ENCODE results near the gene KIF5C.
"Not testable (repeated sequence)": the region's sequence is repeated elsewhere in the genome, so short reads cannot be mapped to it uniquely, and the experiment has no call there.

The KIF5C gene

DNA sequence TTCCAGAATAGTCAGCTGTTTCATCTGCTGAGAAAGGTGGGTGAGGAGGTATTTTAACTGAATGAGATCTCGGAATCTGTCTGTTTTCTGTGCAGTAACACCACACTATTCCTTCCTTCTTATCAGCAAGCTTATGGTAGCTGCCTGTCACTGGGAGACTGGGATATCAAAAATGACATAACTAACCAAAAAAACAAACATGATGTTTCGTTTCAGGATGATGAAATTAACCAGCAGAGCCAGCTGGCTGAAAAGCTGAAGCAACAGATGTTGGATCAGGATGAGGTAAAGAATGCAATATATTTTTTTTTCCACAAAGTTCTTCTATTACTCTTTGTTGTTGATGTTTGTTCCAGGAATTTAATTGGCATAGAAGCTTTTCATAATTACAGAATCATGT, 103.7 kb downstream of the KIF5C start:
- Histone ChIP-seq H3K36me3 (ENCODE audit: insufficient read depth, low read length) (no peaks in the 10 kb centered on the region), H3K27ac (no peak overlapping the region), H3K4me3 (no peak overlapping the region), H3K9ac (ENCODE audit: insufficient read length) (no peak overlapping the region), H3K9me3 (ENCODE audit: low read depth, low read length) (no peaks in the 10 kb centered on the region)
- DNase-seq (ENCODE audit: low read depth, low spot score) = no peak
- TF ChIP-seq POLR2AphosphoS5 (IDR thresholded peaks at IDR 0.05; ENCODE audit: borderline replicate concordance, low read depth, low read length) = no peak
- TF ChIP-seq FOXP2 (optimal IDR thresholded peaks at IDR 0.05; ENCODE audit: control extremely low read depth, extremely low read length, insufficient read depth) = no peak
- no peak for TF ChIP-seq EZH2 (IDR thresholded peaks at IDR 0.05)

DNA sequence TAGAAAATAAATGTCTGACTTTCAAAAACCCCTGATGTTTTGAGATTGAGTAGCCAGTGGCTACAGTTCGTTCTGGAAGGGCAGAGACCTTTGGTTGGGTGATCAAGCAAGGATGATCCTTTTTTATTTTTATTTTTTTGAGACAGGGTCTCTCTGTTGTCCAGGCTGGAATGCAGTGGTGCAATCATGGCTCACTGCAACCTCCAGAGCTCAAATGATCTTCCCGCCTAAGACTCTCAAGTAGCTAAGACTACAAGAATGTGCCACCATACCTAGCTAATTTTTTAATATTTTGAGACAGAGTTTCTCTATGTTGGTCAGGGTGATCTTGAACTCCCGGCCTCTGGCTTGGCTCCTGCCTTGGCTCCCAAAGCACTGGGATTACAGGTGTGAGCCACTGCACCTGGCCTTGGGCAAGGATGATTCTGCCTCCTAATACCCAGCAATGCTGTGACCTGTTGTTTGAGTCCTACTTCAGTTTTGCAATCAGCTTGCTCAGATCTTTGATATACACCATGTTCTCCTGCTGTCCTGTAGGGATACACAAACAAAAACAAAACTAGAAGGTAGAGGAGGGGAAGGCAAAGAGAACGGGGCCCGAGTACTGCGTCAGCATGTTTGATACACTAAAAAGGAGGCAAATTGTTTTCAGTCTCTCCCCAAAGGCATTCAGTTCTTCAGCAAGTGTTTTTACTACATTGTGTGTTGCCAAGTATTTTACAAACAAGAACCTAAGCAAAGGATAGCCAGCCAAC, 104.3 kb downstream of the KIF5C start:
- H3K9me3 ChIP-seq (ENCODE audit: low read depth, low read length) = no peaks in the 10 kb centered on the region
- DNase-seq (ENCODE audit: low read depth, low spot score) = no peak
- H3K27ac ChIP-seq = no peak overlapping the region
- H3K9ac ChIP-seq (ENCODE audit: insufficient read length) = no peak overlapping the region
- no peak overlapping the region for H3K4me3 ChIP-seq
- no peaks in the 10 kb centered on the region for H3K36me3 ChIP-seq (ENCODE audit: insufficient read depth, low read length)
- no peak for TF ChIP-seq POLR2AphosphoS5 (IDR thresholded peaks at IDR 0.05; ENCODE audit: borderline replicate concordance, low read depth, low read length)
- TF ChIP-seq EZH2 (IDR thresholded peaks at IDR 0.05) = no peak
- no peak for TF ChIP-seq FOXP2 (optimal IDR thresholded peaks at IDR 0.05; ENCODE audit: control extremely low read depth, extremely low read length, insufficient read depth)

DNA sequence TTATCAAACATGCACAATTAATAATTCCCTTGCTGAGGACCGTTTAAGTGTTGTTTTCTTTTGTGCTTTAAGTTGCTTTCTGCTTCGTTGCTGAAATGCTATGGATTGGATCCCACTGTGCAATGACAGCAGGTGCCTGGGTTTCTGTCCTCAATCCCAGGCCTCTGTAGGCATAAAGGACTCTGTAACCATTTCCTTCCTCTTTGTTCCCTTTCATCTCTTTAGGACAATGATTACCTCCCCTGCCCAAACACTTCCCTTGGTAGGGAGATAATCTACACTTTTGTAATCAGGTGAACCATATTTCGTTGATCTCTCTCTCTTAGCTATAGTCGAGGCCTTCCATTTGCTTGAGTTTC, 104.9 kb downstream of the KIF5C start:
- H3K4me3 ChIP-seq = no peak overlapping the region
- H3K9ac ChIP-seq (ENCODE audit: insufficient read length) = no peak overlapping the region
- no peak overlapping the region for H3K27ac ChIP-seq
- DNase-seq (ENCODE audit: low read depth, low spot score) = no peak
- TF ChIP-seq EZH2 (IDR thresholded peaks at IDR 0.05) (no peak), FOXP2 (optimal IDR thresholded peaks at IDR 0.05; ENCODE audit: control extremely low read depth, extremely low read length, insufficient read depth) (no peak), POLR2AphosphoS5 (IDR thresholded peaks at IDR 0.05; ENCODE audit: borderline replicate concordance, low read depth, low read length) (no peak)
- no peaks in the 10 kb centered on the region for H3K9me3 ChIP-seq (ENCODE audit: low read depth, low read length)
- H3K36me3 ChIP-seq (ENCODE audit: insufficient read depth, low read length) = no peaks in the 10 kb centered on the region

DNA sequence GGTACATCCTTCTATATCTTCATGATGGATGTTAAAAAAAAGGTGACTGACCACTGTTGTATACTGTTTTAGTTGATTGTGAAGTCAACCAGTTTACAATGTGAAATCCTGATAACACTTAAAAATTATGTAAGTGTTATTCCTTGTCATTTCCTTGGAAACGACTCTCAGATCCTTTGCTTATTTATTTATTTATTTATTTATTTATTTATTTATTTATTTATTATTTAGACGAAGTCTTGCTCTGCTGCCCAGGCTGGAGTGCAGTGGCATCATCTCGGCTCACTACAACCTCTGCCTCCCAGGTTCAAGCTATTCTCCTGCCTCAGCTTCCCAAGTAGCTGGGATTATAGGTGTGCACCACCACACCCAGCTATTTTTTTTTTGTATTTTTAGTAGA, 105.5 kb downstream of the KIF5C start:
- not testable (repeated sequence) for H3K9me3 ChIP-seq (ENCODE audit: low read depth, low read length); H3K4me3 ChIP-seq; H3K27ac ChIP-seq; H3K36me3 ChIP-seq (ENCODE audit: insufficient read depth, low read length); DNase-seq (ENCODE audit: low read depth, low spot score); H3K9ac ChIP-seq (ENCODE audit: insufficient read length)

DNA sequence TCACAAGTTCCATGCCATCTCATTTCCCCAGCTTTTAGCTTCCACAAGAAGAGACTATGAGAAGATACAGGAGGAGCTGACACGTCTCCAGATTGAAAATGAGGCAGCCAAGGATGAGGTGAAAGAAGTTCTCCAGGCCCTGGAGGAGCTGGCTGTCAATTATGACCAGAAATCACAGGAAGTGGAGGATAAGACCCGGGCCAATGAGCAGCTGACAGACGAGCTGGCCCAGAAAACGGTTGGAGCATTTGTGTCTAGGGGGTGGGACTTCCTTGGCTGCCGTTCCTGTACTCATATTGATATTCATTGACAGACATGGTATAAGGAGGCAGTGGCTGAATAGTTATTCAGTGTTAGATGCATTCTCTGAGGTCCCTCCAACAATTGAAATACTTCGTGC, 106.3 kb downstream of the KIF5C start:
- DNase-seq (ENCODE audit: low read depth, low spot score) = no peak

DNA sequence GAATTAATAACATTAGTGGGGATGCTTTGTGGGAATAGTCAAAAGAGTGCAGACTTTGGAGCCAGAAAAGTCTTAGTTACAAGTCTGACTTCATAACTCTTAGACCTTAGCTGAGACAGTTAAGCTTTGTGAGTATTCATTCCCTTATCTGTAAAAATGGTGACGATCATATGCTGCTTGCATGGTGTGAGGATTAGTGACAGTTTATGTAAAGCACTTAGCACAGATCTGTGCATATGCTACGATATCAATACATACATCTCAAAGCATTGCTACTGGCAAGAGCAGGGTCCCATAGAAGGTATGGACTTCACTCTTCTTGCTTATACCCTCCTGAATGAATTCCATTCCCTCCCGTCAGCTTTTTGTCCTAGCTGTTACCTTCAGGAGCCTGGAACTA, 106.8 kb downstream of the KIF5C start:
- Histone ChIP-seq H3K9ac (ENCODE audit: insufficient read length) (no peak overlapping the region), H3K4me3 (no peak overlapping the region), H3K9me3 (ENCODE audit: low read depth, low read length) (no peaks in the 10 kb centered on the region), H3K27ac (no peak overlapping the region), H3K36me3 (ENCODE audit: insufficient read depth, low read length) (no peaks in the 10 kb centered on the region)
- TF ChIP-seq POLR2AphosphoS5 (IDR thresholded peaks at IDR 0.05; ENCODE audit: borderline replicate concordance, low read depth, low read length) (no peak), FOXP2 (optimal IDR thresholded peaks at IDR 0.05; ENCODE audit: control extremely low read depth, extremely low read length, insufficient read depth) (no peak), EZH2 (IDR thresholded peaks at IDR 0.05) (no peak)
- DNase-seq (ENCODE audit: low read depth, low spot score) = no peak

More for the DNA sequence above, 106.3 kb downstream of the KIF5C start:
- H3K36me3 ChIP-seq (ENCODE audit: insufficient read depth, low read length) = no peaks in the 10 kb centered on the region
- no peaks in the 10 kb centered on the region for H3K9me3 ChIP-seq (ENCODE audit: low read depth, low read length)
- TF ChIP-seq POLR2AphosphoS5 (IDR thresholded peaks at IDR 0.05; ENCODE audit: borderline replicate concordance, low read depth, low read length) = no peak
- no peak for TF ChIP-seq EZH2 (IDR thresholded peaks at IDR 0.05)
- TF ChIP-seq FOXP2 (optimal IDR thresholded peaks at IDR 0.05; ENCODE audit: control extremely low read depth, extremely low read length, insufficient read depth) = no peak
- no peak overlapping the region for H3K27ac ChIP-seq
- no peak overlapping the region for H3K9ac ChIP-seq (ENCODE audit: insufficient read length)
- no peak overlapping the region for H3K4me3 ChIP-seq

DNA sequence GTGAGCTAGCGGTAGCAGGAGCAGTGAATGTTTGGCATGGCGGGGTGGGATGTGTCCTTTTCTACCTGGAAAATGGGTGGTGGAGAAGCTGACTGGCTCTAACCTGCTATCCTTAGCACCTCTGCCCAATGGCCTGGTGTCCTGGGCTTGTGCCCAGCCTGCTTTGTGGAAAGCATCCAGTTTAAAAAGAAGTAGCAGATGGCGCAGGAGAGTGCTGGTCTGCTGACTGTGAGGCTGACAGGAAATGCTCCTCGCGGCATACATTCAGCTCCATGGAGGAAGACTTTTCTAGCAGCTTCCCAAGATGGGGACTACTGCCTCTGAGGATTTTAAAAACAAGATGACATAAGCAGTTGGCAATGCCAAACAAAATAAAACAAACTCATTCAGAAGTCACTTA, 107.3 kb downstream of the KIF5C start:
- H3K9me3 ChIP-seq (ENCODE audit: low read depth, low read length) = no peaks in the 10 kb centered on the region
- H3K27ac ChIP-seq = no peak overlapping the region
- no peak for TF ChIP-seq EZH2 (IDR thresholded peaks at IDR 0.05)
- TF ChIP-seq POLR2AphosphoS5 (IDR thresholded peaks at IDR 0.05; ENCODE audit: borderline replicate concordance, low read depth, low read length) = no peak
- no peak for TF ChIP-seq FOXP2 (optimal IDR thresholded peaks at IDR 0.05; ENCODE audit: control extremely low read depth, extremely low read length, insufficient read depth)
- H3K4me3 ChIP-seq = no peak overlapping the region
- no peak overlapping the region for H3K9ac ChIP-seq (ENCODE audit: insufficient read length)
- no peaks in the 10 kb centered on the region for H3K36me3 ChIP-seq (ENCODE audit: insufficient read depth, low read length)
- no peak for DNase-seq (ENCODE audit: low read depth, low spot score)

DNA sequence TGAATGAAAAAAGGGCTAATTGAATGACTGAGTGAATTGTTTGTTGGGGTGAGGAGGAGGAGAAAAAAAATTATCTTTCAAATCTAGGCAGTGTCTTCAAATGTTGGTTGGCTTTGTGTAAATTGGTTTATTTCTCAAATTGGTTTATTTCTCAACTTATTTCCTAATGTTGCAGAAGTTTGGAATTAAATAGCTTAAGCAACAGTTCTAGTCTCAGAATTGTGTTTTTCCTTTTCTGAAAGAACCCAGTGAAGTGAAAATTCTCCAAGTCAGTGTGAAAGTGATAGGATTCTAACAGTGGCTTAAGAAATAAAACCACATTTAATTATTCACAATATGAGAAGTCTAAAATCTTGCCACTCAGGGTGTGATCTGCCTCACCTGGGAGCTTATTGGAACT, 108.9 kb downstream of the KIF5C start:
- H3K4me3 ChIP-seq = no peak overlapping the region
- H3K9me3 ChIP-seq (ENCODE audit: low read depth, low read length) = no peaks in the 10 kb centered on the region
- no peak for TF ChIP-seq POLR2AphosphoS5 (IDR thresholded peaks at IDR 0.05; ENCODE audit: borderline replicate concordance, low read depth, low read length)
- TF ChIP-seq EZH2 (IDR thresholded peaks at IDR 0.05) = no peak
- TF ChIP-seq FOXP2 (optimal IDR thresholded peaks at IDR 0.05; ENCODE audit: control extremely low read depth, extremely low read length, insufficient read depth) = no peak
- H3K36me3 ChIP-seq (ENCODE audit: insufficient read depth, low read length) = no peaks in the 10 kb centered on the region
- no peak overlapping the region for H3K27ac ChIP-seq
- DNase-seq (ENCODE audit: low read depth, low spot score) = no peak
- no peak overlapping the region for H3K9ac ChIP-seq (ENCODE audit: insufficient read length)

DNA sequence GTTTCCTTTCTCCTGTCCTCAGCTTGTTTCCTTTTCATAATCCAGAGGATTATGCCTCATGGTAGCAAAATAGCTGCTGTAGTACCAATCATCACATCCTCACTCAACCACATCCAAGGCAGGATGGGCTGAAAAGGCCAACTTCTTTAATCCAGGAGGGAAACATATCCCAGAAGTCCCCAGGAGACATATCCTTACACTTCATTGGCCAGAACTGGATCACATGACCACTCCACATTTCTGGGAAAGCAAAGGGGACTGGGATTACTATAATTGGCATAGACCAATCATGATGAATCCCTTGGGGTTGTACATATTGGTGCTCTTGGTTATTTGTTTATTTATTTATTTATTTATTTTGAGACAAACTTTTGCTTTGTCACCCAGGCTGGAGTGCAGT, 109.4 kb downstream of the KIF5C start:
- Histone ChIP-seq H3K9me3 (ENCODE audit: low read depth, low read length) (no peaks in the 10 kb centered on the region), H3K36me3 (ENCODE audit: insufficient read depth, low read length) (no peaks in the 10 kb centered on the region), H3K27ac (no peak overlapping the region), H3K4me3 (no peak overlapping the region), H3K9ac (ENCODE audit: insufficient read length) (no peak overlapping the region)
- TF ChIP-seq FOXP2 (optimal IDR thresholded peaks at IDR 0.05; ENCODE audit: control extremely low read depth, extremely low read length, insufficient read depth) (no peak), POLR2AphosphoS5 (IDR thresholded peaks at IDR 0.05; ENCODE audit: borderline replicate concordance, low read depth, low read length) (no peak), EZH2 (IDR thresholded peaks at IDR 0.05) (no peak)
- DNase-seq (ENCODE audit: low read depth, low spot score) = no peak

Measured in SK-N-MC (cell line).